ENCODE measurements around the gene OVOL2.
A peak's percentile ranks its signal among the peaks of the same experiment; 100 is the strongest.

OVOL2 gene

GRCh38 chr20:18011951-18012645, 45.6 kb downstream of the OVOL2 start:
- no peak for DNase-seq

- no peak for DNase-seq
Measured at GRCh38 chr20:18011482-18011881, 46.2 kb downstream of the OVOL2 start.

- DNase-seq = no peak
Measured at GRCh38 chr20:18009116-18009515, 48.6 kb downstream of the OVOL2 start.

- no peak for DNase-seq
Measured at GRCh38 chr20:18007534-18008292, 50.0 kb downstream of the OVOL2 start.

- DNase-seq = no peak
Measured at GRCh38 chr20:18006684-18007083, 51.0 kb downstream of the OVOL2 start.

GRCh38 chr20:18005990-18006364, 51.7 kb downstream of the OVOL2 start:
- no peak for DNase-seq

- DNase-seq = peak; percentile 5
Measured at GRCh38 chr20:18005170-18005989, 52.3 kb downstream of the OVOL2 start.

- DNase-seq = no peak
Measured at GRCh38 chr20:18004384-18005031, 53.2 kb downstream of the OVOL2 start.

GRCh38 chr20:18003897-18004296, 53.8 kb downstream of the OVOL2 start:
- no peak for DNase-seq

GRCh38 chr20:18001131-18001921, 56.4 kb downstream of the OVOL2 start:
- no peak for DNase-seq

- no peak for DNase-seq
Measured at GRCh38 chr20:17999566-17999965, 58.1 kb downstream of the OVOL2 start.

GRCh38 chr20:17998446-17998845, 59.3 kb downstream of the OVOL2 start:
- DNase-seq = no peak

GRCh38 chr20:17995967-17996819, 61.5 kb downstream of the OVOL2 start:
- DNase-seq = peak; percentile 24

GRCh38 chr20:17993546-17993945, 64.2 kb downstream of the OVOL2 start:
- DNase-seq = no peak

- no peak for DNase-seq
Measured at GRCh38 chr20:17992847-17993513, 64.7 kb downstream of the OVOL2 start.

GRCh38 chr20:17992224-17992637, 65.5 kb downstream of the OVOL2 start:
- no peak for DNase-seq

GRCh38 chr20:17990278-17990972, 67.3 kb downstream of the OVOL2 start:
- no peak for DNase-seq

- no peak for DNase-seq
Measured at GRCh38 chr20:17987988-17988387, 69.7 kb downstream of the OVOL2 start.

GRCh38 chr20:17985388-17986018, 72.2 kb downstream of the OVOL2 start:
- no peak for DNase-seq

GRCh38 chr20:17976305-17976704, 81.4 kb downstream of the OVOL2 start:
- no peak for DNase-seq

All from CD4-positive, alpha-beta T cell treated with Interferon gamma for 1 hour (primary cell).